Lower leg skin (tissue), 3 donors: ENCODE measurements around the gene ATOH8.

Experiments
- POLR2A ChIP-seq, 2 donors: fragments of 450-650 bp; IDR thresholded peaks; one replicate each; pipeline ENCODE4 v1.6.1; 2016 to 2017; ENCODE audit warnings: antibody characterized with exemption in 2 of 2, mild to moderate bottlenecking in 1 of 2, moderate library complexity in 1 of 2
- TF ChIP-seq, protein P1 (sequence below), 3 donors: fragments of 450-650 bp; IDR thresholded peaks; one replicate each; pipeline ENCODE4 v1.5.1; 2016; ENCODE audit warnings: antibody characterized with exemption in 3 of 3, mild to moderate bottlenecking in 3 of 3, moderate library complexity in 2 of 3

DNA sequence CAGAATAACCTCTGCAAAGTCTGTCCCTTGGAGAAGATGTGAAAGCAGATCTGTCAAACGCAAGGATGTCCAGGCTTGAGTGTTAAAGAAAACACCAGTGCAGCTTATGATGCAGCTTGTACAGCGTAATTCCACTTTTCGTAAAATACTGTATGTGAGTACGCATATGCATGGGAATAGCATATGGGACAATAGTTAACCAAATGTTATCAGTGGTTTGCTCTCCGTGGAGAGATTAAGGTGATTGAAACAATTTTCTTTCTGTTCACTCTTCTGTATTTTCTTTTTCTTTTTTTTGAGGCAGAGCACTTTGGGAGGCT lies 27.2 kb downstream of the ATOH8 start:
- TF ChIP-seq, protein P1, sequence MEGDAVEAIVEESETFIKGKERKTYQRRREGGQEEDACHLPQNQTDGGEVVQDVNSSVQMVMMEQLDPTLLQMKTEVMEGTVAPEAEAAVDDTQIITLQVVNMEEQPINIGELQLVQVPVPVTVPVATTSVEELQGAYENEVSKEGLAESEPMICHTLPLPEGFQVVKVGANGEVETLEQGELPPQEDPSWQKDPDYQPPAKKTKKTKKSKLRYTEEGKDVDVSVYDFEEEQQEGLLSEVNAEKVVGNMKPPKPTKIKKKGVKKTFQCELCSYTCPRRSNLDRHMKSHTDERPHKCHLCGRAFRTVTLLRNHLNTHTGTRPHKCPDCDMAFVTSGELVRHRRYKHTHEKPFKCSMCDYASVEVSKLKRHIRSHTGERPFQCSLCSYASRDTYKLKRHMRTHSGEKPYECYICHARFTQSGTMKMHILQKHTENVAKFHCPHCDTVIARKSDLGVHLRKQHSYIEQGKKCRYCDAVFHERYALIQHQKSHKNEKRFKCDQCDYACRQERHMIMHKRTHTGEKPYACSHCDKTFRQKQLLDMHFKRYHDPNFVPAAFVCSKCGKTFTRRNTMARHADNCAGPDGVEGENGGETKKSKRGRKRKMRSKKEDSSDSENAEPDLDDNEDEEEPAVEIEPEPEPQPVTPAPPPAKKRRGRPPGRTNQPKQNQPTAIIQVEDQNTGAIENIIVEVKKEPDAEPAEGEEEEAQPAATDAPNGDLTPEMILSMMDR (IDR thresholded peaks at IDR 0.05) = no peak
- no peak for TF ChIP-seq POLR2A (IDR thresholded peaks at IDR 0.05)
